ENCODE data around the gene IP6K1. TPM values are rescaled to one million over a fixed set of nuclear protein-coding genes. Genes with fewer than 3 reads are reported as not detected.

Gene IP6K1
- total RNA-seq (2014; rRNA removed; shearing (Covaris generic)): 23.1 and 27.4 TPM in 2 replicates
- total RNA-seq (2022): 27.0 and 30.9 TPM in 2 replicates
- Bru-seq, nascent RNA: percentile 72 among the genes with signal in this experiment
- percentile 80 among the genes with signal in this experiment for BruChase-seq, experiment 1, labeled RNA remaining after a 6-hour chase
- BruChase-seq, experiment 2, labeled RNA remaining after a 2-hour chase: percentile 74 among the genes with signal in this experiment
- long read RNA-seq, full-length matches to known transcripts: 6 of 20 reads
- long read RNA-seq, partial matches to known transcripts: 4 of 20 reads
- long read RNA-seq, other reads (novel, unspliced or antisense): 10 of 20 reads

GRCh38 chr3:49786357-49787181, at the start of gene IP6K1:
TSS of gene IP6K1 (minus strand) at chr3:49786542. CDS start at chr3:49748040, 38,502 bp downstream.
- POLR2A ChIA-PET: interaction anchor here (0.7 to 1.4 kb wide), 5 partner anchors 15 to 740 kb away, joined by 3 to 4 read pairs (median 3); partner anchors contain the start of gene INKA1
- peaks cover 32% of the 10 kb centered on the region for H3K4me1 ChIP-seq (ENCODE audit: insufficient read depth, low read length, poor library complexity, severe bottlenecking)
- TF ChIP-seq EZH2phosphoT487 (IDR thresholded peaks at IDR 0.05; ENCODE audit: borderline replicate concordance, low read depth, low read length) (no peak), CTCF (conservative IDR thresholded peaks at IDR 0.05; ENCODE audit: low read length) (no peak)

GRCh38 chr3:49831341-49831740, 45.0 kb upstream of the IP6K1 start:
- Histone ChIP-seq H3K4me2 (ENCODE audit: low read length) (no peak overlapping the region), H3K9me2 (ENCODE audit: insufficient read depth, low read length) (no peaks in the 10 kb centered on the region), H3K27ac (ENCODE audit: low read depth, low read length, poor library complexity, severe bottlenecking) (no peak overlapping the region), H3K79me2 (ENCODE audit: insufficient read depth, low read depth, low read length) (no peaks in the 10 kb centered on the region), H4K20me1 (ENCODE audit: insufficient read depth, low read length) (no peaks in the 10 kb centered on the region), H3K9me3 (ENCODE audit: low read length) (no peaks in the 10 kb centered on the region), H3K4me1 (ENCODE audit: insufficient read depth, low read length, poor library complexity, severe bottlenecking) (no peaks in the 10 kb centered on the region), H3K36me3 (ENCODE audit: insufficient read depth, low read length) (peaks cover 84% of the 10 kb centered on the region), H3K4me3 (ENCODE audit: low read depth, low read length, poor library complexity, severe bottlenecking) (no peak overlapping the region), H2AFZ (ENCODE audit: low read length) (no peak overlapping the region)
- POLR2A ChIA-PET: interaction anchor here (0.5 to 0.6 kb wide), 2 partner anchors 66 to 159 kb away, joined by 4 read pairs; no protein-coding TSS in a partner anchor
- no peak for TF ChIP-seq CTCF (conservative IDR thresholded peaks at IDR 0.05; ENCODE audit: low read length)
- no TSS peak for BruUV-seq (replicated peaks)
- intact Hi-C loops (cut with micrococcal nuclease; ENCODE audit: unreplicated experiment): no loop called here
- DNase-seq (ENCODE audit: low spot score): no peak
- CTCF ChIA-PET (ENCODE audit: unreplicated experiment): interaction anchor here (0.7 kb wide), 1 partner anchor 211 kb away, joined by 3 read pairs; no protein-coding TSS in a partner anchor

More at GRCh38 chr3:49786357-49787181, at the start of gene IP6K1:
- DNase-seq (ENCODE audit: low spot score): peak; percentile 100
- H3K4me3 ChIP-seq (ENCODE audit: low read depth, low read length, poor library complexity, severe bottlenecking): peak within 1 kb of the TSS; percentile 82
- no TSS peak for BruUV-seq (replicated peaks)
- no peaks in the 10 kb centered on the region for H3K9me3 ChIP-seq (ENCODE audit: low read length)
- H3K4me2 ChIP-seq (ENCODE audit: low read length): peak within 1 kb of the TSS; percentile 84
- CTCF ChIA-PET (ENCODE audit: unreplicated experiment): no interaction called here
- peaks cover 21% of the 10 kb centered on the region for H3K36me3 ChIP-seq (ENCODE audit: insufficient read depth, low read length)
- intact Hi-C loops (cut with micrococcal nuclease; ENCODE audit: unreplicated experiment): loop anchor here (2.0 kb wide), 1 partner anchor 62 kb away; no protein-coding TSS in a partner anchor
- H3K79me2 ChIP-seq (ENCODE audit: insufficient read depth, low read depth, low read length): peaks cover 19% of the 10 kb centered on the region; the same call in 1 of the 2 replicates
- H3K27ac ChIP-seq (ENCODE audit: low read depth, low read length, poor library complexity, severe bottlenecking): peak within 1 kb of the TSS; percentile 14
- H2AFZ ChIP-seq (ENCODE audit: low read length): peak within 1 kb of the TSS; percentile 68
- H3K9me2 ChIP-seq (ENCODE audit: insufficient read depth, low read length): no peaks in the 10 kb centered on the region
- no peaks in the 10 kb centered on the region for H4K20me1 ChIP-seq (ENCODE audit: insufficient read depth, low read length)
